Measurements from ENCODE around the gene WRNIP1. TPM values are rescaled to one million over a fixed set of nuclear protein-coding genes. Genes with fewer than 3 reads are reported as not detected.
A peak's percentile ranks its signal among the peaks of the same experiment; 100 is the strongest.

Gene WRNIP1
- total RNA-seq, 1 donor from 2014 or later: 46.5 TPM

DNA sequence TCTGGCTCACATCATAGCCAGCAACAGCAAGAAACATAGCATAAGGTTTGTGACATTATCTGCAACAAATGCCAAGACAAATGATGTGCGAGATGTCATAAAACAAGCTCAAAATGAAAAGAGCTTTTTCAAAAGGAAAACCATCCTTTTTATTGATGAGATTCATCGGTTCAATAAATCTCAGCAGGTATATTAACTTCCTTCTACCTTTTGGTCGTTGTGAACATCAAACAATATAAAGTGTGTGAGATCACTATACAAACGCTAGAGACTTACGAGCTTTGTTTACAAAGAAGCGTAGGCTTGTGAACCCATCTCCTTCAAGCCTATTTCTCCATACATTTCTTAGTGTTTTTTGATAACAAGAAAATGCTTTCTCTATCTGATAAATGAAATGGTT is 3.5 kb downstream of the WRNIP1 start:
- Mint-ChIP-seq H3K4me1 (ENCODE audit: low read depth, unreplicated experiment) (peaks cover 30% of the 10 kb centered on the region), H3K4me3 (ENCODE audit: unreplicated experiment) (peak overlapping the region; percentile 95), H3K27me3 (ENCODE audit: unreplicated experiment) (peaks cover 7% of the 10 kb centered on the region), H3K36me3 (ENCODE audit: unreplicated experiment) (no peaks in the 10 kb centered on the region), H3K9me3 (ENCODE audit: unreplicated experiment) (peaks cover 13% of the 10 kb centered on the region), H3K27ac (ENCODE audit: unreplicated experiment) (peak overlapping the region; percentile 24)
- TF ChIP-seq, protein P1, sequence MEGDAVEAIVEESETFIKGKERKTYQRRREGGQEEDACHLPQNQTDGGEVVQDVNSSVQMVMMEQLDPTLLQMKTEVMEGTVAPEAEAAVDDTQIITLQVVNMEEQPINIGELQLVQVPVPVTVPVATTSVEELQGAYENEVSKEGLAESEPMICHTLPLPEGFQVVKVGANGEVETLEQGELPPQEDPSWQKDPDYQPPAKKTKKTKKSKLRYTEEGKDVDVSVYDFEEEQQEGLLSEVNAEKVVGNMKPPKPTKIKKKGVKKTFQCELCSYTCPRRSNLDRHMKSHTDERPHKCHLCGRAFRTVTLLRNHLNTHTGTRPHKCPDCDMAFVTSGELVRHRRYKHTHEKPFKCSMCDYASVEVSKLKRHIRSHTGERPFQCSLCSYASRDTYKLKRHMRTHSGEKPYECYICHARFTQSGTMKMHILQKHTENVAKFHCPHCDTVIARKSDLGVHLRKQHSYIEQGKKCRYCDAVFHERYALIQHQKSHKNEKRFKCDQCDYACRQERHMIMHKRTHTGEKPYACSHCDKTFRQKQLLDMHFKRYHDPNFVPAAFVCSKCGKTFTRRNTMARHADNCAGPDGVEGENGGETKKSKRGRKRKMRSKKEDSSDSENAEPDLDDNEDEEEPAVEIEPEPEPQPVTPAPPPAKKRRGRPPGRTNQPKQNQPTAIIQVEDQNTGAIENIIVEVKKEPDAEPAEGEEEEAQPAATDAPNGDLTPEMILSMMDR (IDR thresholded peaks at IDR 0.05; ENCODE audit: partially characterized antibody, unreplicated experiment): no peak
- no peak for DNase-seq

DNA sequence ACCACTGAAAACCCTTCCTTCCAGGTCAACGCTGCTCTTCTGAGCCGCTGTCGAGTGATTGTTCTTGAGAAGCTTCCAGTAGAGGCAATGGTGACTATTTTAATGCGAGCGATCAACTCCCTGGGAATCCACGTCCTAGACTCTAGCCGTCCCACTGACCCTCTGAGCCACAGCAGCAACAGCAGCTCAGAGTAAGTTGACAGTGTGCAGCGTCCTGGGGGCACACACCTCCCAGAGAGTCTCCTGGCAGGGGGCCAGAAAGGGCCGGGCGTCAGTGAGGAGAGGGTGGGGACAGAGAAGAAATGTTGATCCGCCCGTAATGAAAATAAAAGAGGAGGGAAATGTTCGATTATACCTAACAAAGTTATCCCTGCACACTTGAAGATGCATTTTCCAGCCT is 5.0 kb downstream of the WRNIP1 start:
- peaks cover 4% of the 10 kb centered on the region for H3K27me3 Mint-ChIP-seq (ENCODE audit: unreplicated experiment)
- DNase-seq: no peak

GRCh38 chr6:2771079-2771478 is 5.9 kb downstream of the WRNIP1 start:
- Mint-ChIP-seq H3K27ac (ENCODE audit: unreplicated experiment) (no peak overlapping the region), H3K36me3 (ENCODE audit: unreplicated experiment) (no peaks in the 10 kb centered on the region), H3K27me3 (ENCODE audit: unreplicated experiment) (peaks cover 4% of the 10 kb centered on the region), H3K9me3 (ENCODE audit: unreplicated experiment) (peaks cover 7% of the 10 kb centered on the region), H3K4me1 (ENCODE audit: low read depth, unreplicated experiment) (peaks cover 29% of the 10 kb centered on the region), H3K4me3 (ENCODE audit: unreplicated experiment) (no peak overlapping the region)
- no peak for DNase-seq
- TF ChIP-seq, protein P1 (IDR thresholded peaks at IDR 0.05; ENCODE audit: partially characterized antibody, unreplicated experiment): no peak

More for the DNA sequence above, 5.0 kb downstream of the WRNIP1 start:
- peak overlapping the region; percentile 50 for H3K4me3 Mint-ChIP-seq (ENCODE audit: unreplicated experiment)
- H3K27ac Mint-ChIP-seq (ENCODE audit: unreplicated experiment): no peak overlapping the region
- peaks cover 28% of the 10 kb centered on the region for H3K4me1 Mint-ChIP-seq (ENCODE audit: low read depth, unreplicated experiment)
- peaks cover 7% of the 10 kb centered on the region for H3K9me3 Mint-ChIP-seq (ENCODE audit: unreplicated experiment)
- TF ChIP-seq, protein P1 (IDR thresholded peaks at IDR 0.05; ENCODE audit: partially characterized antibody, unreplicated experiment): no peak
- no peaks in the 10 kb centered on the region for H3K36me3 Mint-ChIP-seq (ENCODE audit: unreplicated experiment)

DNA sequence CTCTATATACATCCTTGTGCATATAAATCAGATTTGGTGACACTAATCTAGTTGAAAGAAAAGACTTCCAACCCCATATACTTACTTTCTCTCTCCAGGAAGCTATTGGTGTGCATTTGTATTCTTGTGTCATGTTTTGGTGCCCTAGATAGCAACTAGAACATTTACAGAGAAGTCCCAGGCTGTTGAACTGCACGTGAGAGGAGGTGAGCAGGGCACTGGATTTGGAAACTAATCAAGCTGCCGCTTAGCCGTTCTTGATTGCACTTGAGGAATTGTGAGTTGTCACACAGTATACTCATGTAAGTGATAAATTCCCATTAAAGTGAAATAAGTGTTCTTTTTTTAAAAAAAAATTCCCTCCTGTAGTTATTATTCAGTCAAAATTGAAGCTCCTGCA is 7.6 kb downstream of the WRNIP1 start:
- Mint-ChIP-seq H3K27me3 (ENCODE audit: unreplicated experiment) (no peaks in the 10 kb centered on the region), H3K9me3 (ENCODE audit: unreplicated experiment) (no peaks in the 10 kb centered on the region), H3K27ac (ENCODE audit: unreplicated experiment) (no peak overlapping the region), H3K4me3 (ENCODE audit: unreplicated experiment) (no peak overlapping the region), H3K36me3 (ENCODE audit: unreplicated experiment) (no peaks in the 10 kb centered on the region), H3K4me1 (ENCODE audit: low read depth, unreplicated experiment) (peaks cover 27% of the 10 kb centered on the region)
- TF ChIP-seq, protein P1 (IDR thresholded peaks at IDR 0.05; ENCODE audit: partially characterized antibody, unreplicated experiment): no peak
- no peak for DNase-seq

- DNase-seq: no peak
- no peaks in the 10 kb centered on the region for H3K27me3 Mint-ChIP-seq (ENCODE audit: unreplicated experiment)
- no peak overlapping the region for H3K4me3 Mint-ChIP-seq (ENCODE audit: unreplicated experiment)
- no peaks in the 10 kb centered on the region for H3K9me3 Mint-ChIP-seq (ENCODE audit: unreplicated experiment)
- TF ChIP-seq, protein P1 (IDR thresholded peaks at IDR 0.05; ENCODE audit: partially characterized antibody, unreplicated experiment): no peak
- H3K36me3 Mint-ChIP-seq (ENCODE audit: unreplicated experiment): no peaks in the 10 kb centered on the region
- peaks cover 23% of the 10 kb centered on the region for H3K4me1 Mint-ChIP-seq (ENCODE audit: low read depth, unreplicated experiment)
- no peak overlapping the region for H3K27ac Mint-ChIP-seq (ENCODE audit: unreplicated experiment)
Measured at GRCh38 chr6:2773449-2773848, 8.3 kb downstream of the WRNIP1 start.

Measured in glutamatergic neuron (in vitro differentiated cells).